Measurements from ENCODE around the gene GGCX. TPM values are rescaled to one million over a fixed set of nuclear protein-coding genes. Genes with fewer than 3 reads are reported as not detected.

Gene GGCX
- total and polyA plus RNA-seq, 2 donors = 26.4 to 42.3 TPM

DNA sequence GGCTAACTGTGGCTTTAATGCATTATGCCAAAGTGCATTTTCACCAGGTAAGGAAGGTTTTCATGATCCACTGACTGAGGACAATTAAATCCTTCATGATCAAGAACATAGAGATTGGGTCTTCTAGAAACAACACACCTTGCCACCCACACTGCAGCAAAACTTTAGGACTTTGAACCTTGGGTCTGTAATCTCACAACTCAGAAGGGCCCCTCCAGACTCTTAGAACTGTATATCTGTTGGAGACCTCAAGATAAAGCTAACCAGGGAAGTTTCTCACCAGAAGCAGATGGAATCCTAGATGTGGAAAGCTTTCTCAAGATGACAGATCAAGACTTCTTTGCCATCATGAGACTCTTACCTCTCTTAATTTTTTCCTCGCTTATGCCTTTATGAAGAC is 64.9 kb downstream of the GGCX start:
- no peak for DNase-seq (ENCODE audit: extremely low spot score)
- Histone ChIP-seq H3K36me3 (ENCODE audit: insufficient read depth) (no peaks in the 10 kb centered on the region), H3K4me3 (ENCODE audit: low read depth, low read length) (no peak overlapping the region), H3K4me1 (ENCODE audit: insufficient read depth) (no peaks in the 10 kb centered on the region), H3K27ac (ENCODE audit: low read depth) (no peak overlapping the region)
- WGBS = 98% methylated on average over 1 of the region's 1 CpG

Small RNA genes lying within 50 kb of the gene (small RNA-seq; reads per million reads assigned to genes)
- gene RN7SL126P = not detected

Other genes with a start within 250 kb of the GGCX start
- 58.7 TPM for gene TGOLN2, start 233.5 kb downstream of the GGCX start, total RNA-seq
- 81.0 TPM for gene TGOLN2, start 233.5 kb downstream of the GGCX start, polyA plus RNA-seq
- 22.5 TPM for gene RETSAT, start 207.0 kb downstream of the GGCX start, total RNA-seq
- gene RETSAT, start 207.0 kb downstream of the GGCX start, polyA plus RNA-seq = 34.4 TPM
- gene ELMOD3, start 206.7 kb downstream of the GGCX start, total RNA-seq = 19.4 TPM
- gene ELMOD3, start 206.7 kb downstream of the GGCX start, polyA plus RNA-seq = 21.0 TPM
- gene CAPG, start 151.1 kb downstream of the GGCX start, total RNA-seq = 89.3 TPM
- 76.0 TPM for gene CAPG, start 151.1 kb downstream of the GGCX start, polyA plus RNA-seq
- gene SH2D6, start 142.8 kb downstream of the GGCX start, total RNA-seq = not detected
- 0.37 TPM for gene SH2D6, start 142.8 kb downstream of the GGCX start, polyA plus RNA-seq
- gene MAT2A, start 22.3 kb downstream of the GGCX start, total RNA-seq = 94.8 TPM
- gene MAT2A, start 22.3 kb downstream of the GGCX start, polyA plus RNA-seq = 242 TPM
- 14.8 TPM for gene VAMP8, start 16.1 kb upstream of the GGCX start, total RNA-seq
- gene VAMP8, start 16.1 kb upstream of the GGCX start, polyA plus RNA-seq = 89.9 TPM
- gene VAMP5, start 22.9 kb upstream of the GGCX start, total RNA-seq = 8.0 TPM
- 157 TPM for gene VAMP5, start 22.9 kb upstream of the GGCX start, polyA plus RNA-seq
- 71.6 TPM for gene RNF181, start 34.3 kb upstream of the GGCX start, total RNA-seq
- 183 TPM for gene RNF181, start 34.3 kb upstream of the GGCX start, polyA plus RNA-seq
- gene TMEM150A, start 41.2 kb upstream of the GGCX start, total RNA-seq = 6.3 TPM
- 39.0 TPM for gene TMEM150A, start 41.2 kb upstream of the GGCX start, polyA plus RNA-seq
- gene C2orf68, start 50.6 kb upstream of the GGCX start, total RNA-seq = 40.8 TPM
- 20.0 TPM for gene C2orf68, start 50.6 kb upstream of the GGCX start, polyA plus RNA-seq
- 32.1 TPM for gene USP39, start 54.7 kb upstream of the GGCX start, total RNA-seq
- gene USP39, start 54.7 kb upstream of the GGCX start, polyA plus RNA-seq = 51.7 TPM
- not detected for gene SFTPB, start 106.7 kb upstream of the GGCX start, total RNA-seq
- not detected for gene SFTPB, start 106.7 kb upstream of the GGCX start, polyA plus RNA-seq
- not detected for gene GNLY, start 132.9 kb upstream of the GGCX start, total RNA-seq
- gene GNLY, start 132.9 kb upstream of the GGCX start, polyA plus RNA-seq = 1.8 TPM
- gene ATOH8, start 192.5 kb upstream of the GGCX start, total RNA-seq = 18.3 TPM
- 49.2 TPM for gene ATOH8, start 192.5 kb upstream of the GGCX start, polyA plus RNA-seq